LNCAP (cell line): ENCODE results near the gene SPON1.

Source experiments
- TF ChIP-seq, protein P1 (sequence below): fragments of 450-650 bp; IDR thresholded peaks from 2 replicates; pipeline ENCODE4 v1.5.1; 2017; ENCODE audit warnings: mild to moderate bottlenecking

Gene SPON1

DNA sequence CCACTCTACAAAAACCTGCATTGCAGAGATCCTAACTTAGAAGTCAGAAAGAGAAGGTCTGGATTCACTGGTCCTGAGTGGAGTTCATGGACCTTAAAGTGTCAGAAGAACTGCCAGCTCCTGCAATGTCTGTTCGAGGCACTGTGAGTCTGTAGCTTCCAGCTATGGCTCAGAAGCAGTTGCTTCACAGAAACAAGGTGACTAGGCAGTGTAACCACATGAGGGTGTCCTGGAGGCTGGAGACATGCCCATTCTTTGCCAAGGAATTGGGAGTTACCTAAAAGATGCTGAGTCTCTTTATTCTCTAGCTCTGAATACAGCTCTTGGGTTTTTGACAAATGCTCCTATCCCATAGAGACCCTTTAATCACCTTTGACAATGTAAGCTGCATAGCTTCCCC lies 130.5 kb downstream of the SPON1 start:
- TF ChIP-seq, protein P1, sequence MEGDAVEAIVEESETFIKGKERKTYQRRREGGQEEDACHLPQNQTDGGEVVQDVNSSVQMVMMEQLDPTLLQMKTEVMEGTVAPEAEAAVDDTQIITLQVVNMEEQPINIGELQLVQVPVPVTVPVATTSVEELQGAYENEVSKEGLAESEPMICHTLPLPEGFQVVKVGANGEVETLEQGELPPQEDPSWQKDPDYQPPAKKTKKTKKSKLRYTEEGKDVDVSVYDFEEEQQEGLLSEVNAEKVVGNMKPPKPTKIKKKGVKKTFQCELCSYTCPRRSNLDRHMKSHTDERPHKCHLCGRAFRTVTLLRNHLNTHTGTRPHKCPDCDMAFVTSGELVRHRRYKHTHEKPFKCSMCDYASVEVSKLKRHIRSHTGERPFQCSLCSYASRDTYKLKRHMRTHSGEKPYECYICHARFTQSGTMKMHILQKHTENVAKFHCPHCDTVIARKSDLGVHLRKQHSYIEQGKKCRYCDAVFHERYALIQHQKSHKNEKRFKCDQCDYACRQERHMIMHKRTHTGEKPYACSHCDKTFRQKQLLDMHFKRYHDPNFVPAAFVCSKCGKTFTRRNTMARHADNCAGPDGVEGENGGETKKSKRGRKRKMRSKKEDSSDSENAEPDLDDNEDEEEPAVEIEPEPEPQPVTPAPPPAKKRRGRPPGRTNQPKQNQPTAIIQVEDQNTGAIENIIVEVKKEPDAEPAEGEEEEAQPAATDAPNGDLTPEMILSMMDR, result no peak

DNA sequence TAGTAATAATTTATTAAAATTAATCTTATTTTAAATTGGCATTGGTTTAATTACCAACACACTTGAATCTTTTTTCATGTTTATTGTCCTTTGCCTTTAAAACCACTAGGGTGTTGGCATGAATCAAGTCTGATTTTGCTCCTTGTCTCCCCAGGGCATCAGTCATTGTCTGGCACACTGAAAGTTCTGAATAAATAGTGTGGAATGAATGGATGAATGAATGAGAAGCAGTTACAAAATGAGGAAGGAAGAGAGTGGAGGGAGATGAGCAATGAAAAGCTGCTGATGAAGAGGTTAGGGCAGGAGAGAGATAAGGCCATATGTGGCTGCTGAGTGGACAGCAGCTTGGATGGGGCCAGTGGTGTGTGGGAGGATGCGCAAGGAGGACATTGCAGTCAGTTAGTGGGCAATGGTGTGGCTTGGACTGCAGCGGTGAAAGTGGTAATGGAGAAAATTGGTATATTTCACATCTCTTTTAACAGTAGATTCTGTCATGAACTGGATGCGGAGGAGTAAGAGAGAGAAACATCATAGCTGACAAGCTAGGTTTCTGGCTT lies 132.0 kb downstream of the SPON1 start:
- TF ChIP-seq, protein P1, result no peak

DNA sequence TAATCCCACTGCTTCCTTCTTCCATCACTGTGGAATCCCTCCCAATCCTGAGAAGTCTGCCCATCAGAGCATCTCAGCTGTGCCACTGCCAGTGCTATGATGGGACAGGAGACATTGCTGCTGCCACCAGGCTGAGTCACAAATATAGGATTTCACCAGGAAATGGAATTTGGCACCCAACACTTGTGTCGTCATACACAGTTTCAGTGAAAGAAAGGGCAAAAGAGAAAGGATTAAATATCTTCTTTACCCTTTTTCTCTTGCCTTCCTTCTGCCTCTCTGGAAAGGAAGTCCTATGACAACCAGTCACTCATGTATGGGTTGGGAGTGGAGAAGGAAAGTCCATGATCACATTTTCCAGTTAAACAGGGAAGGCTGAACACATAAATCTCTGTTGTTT lies 133.4 kb downstream of the SPON1 start:
- TF ChIP-seq, protein P1, result no peak

DNA sequence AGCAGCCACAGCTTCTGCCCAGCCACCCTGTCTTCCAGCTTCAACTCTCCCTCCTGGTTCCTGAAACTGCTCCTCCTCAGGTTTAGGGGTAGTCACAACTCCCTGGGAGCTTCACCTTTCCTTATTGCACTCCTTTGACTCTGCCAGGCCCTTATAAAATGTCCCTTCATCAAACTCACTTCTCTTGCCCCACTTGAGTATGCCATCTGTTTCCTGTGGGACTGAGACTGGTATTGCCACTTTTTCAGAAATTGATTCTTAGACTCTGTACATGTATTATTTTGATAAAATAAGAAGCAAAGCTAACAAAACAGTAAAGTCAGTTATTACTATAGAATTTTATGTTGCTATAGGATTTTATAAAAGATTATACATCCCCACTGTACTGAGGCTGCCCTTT lies 134.1 kb downstream of the SPON1 start:
- TF ChIP-seq, protein P1, result no peak

DNA sequence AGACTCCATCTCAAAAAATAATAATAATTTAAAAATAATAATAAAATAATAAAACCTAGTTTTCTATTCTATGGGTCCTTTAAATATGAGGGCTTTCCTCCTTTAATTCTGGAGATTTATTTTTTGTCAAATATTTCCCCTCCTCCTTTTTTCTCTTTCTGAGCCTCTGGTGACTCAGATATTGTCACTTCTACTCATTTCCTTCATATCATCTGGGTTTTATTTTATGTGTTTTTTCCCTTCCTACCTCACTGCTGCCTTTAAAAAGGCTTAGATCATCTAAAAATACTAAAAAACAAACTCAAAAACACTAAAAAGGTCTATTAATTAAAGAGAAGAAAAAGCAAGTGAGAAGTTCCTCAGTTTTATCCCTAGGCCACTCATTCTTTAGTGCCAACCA lies 138.9 kb downstream of the SPON1 start:
- TF ChIP-seq, protein P1, result no peak

DNA sequence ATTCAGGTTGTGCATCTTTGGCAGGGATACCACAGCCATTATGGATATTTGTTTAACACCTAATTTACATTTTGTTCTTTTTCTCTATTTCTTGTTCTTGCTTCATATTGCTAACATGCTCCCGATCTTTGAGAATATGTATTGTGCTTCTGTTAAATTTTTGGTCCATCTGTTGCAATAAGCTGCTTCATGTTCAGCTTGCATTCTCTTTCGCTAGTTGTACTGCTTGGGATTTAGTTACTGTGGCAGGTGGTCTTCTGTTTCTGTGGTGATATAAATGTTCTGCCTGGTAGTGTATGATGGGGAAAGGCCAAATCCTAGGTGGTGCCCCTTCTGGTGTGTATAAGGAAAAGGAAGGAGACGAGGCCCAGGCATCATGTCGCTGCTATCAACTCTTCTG lies 140.2 kb downstream of the SPON1 start:
- TF ChIP-seq, protein P1, result no peak

DNA sequence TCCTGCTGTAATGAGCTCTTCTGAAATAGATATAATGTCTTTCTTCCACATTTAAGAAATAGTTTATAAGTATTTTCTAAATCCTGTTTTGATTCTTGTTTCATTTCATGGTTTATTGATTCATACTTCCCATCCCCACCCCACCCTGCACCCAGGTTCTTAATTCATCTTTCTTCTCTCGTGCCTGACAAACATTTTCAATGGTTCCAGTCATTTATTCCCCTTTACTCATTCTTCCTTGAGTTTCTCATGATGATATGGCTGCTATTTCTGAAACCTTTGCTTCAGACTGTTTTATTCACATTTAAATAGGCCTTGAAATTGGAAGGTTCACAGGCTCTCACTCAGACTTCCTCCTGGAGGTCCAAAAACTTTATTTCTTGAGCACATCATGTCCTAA lies 142.9 kb downstream of the SPON1 start:
- TF ChIP-seq, protein P1, result no peak
